Uterus (tissue), 2 donors: ENCODE measurements around the gene CLSTN2.

Experiments used
- POLR2A ChIP-seq, 2 donors: fragments of 450-650 bp; IDR thresholded peaks; one replicate each; pipeline ENCODE4 v1.6.1; 2016; ENCODE audit warnings: antibody characterized with exemption in 2 of 2, mild to moderate bottlenecking in 1 of 2, moderate library complexity in 1 of 2
- TF ChIP-seq, protein P1 (sequence below), 4 experiments: fragments of 200-600 bp in 2 of 4; fragments of 450-650 bp in 2 of 4; sonication (generic) in 2 of 4; IDR thresholded peaks; one replicate each; pipeline ENCODE4 v1.5.1; 2016 to 2019; ENCODE audit warnings: antibody characterized with exemption in 4 of 4, mild to moderate bottlenecking in 2 of 4, moderate library complexity in 1 of 4

DNA sequence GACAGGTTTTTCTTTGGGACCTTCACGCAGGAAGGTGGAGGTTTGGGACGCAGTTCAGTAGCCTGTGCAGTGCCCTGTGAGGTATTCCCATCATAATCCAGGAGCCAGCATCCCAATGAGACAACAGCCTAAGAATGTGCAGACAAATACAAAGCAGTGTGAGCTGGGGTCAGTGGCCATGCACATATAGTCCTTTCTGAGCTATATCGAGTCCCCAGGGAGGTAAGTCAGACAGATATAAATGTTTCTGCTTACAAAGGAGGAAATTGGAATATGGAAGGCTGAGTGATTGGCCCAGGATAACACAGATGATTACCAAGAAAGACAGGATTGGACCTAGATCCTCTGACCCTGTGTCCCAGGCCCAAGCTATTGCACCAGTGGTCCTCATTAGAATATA is 526.3 kb downstream of the CLSTN2 start:
- TF ChIP-seq POLR2A (IDR thresholded peaks at IDR 0.05): no peak
- TF ChIP-seq, protein P1, sequence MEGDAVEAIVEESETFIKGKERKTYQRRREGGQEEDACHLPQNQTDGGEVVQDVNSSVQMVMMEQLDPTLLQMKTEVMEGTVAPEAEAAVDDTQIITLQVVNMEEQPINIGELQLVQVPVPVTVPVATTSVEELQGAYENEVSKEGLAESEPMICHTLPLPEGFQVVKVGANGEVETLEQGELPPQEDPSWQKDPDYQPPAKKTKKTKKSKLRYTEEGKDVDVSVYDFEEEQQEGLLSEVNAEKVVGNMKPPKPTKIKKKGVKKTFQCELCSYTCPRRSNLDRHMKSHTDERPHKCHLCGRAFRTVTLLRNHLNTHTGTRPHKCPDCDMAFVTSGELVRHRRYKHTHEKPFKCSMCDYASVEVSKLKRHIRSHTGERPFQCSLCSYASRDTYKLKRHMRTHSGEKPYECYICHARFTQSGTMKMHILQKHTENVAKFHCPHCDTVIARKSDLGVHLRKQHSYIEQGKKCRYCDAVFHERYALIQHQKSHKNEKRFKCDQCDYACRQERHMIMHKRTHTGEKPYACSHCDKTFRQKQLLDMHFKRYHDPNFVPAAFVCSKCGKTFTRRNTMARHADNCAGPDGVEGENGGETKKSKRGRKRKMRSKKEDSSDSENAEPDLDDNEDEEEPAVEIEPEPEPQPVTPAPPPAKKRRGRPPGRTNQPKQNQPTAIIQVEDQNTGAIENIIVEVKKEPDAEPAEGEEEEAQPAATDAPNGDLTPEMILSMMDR (IDR thresholded peaks at IDR 0.05): no peak
